Jurkat, Clone E6-1 (cell line): ENCODE results near the gene NPHP4.

Experiments
- DNase-seq: peaks from one replicate; pipeline ENCODE4 v3.0.0-alpha.2; 2011; ENCODE audit warnings: low read depth, low spot score
- H3K4me3 ChIP-seq: 2 replicates; pipeline ENCODE4 v1.5.1; 2011; ENCODE audit warnings: mild to moderate bottlenecking, low read length, control low read depth, moderate library complexity

The NPHP4 gene

GRCh38 chr1:5835179-5835562, 157.1 kb downstream of the NPHP4 start:
- no peak overlapping the region for H3K4me3 ChIP-seq
- DNase-seq, result no peak

GRCh38 chr1:5834477-5835178, 157.6 kb downstream of the NPHP4 start:
- no peak overlapping the region for H3K4me3 ChIP-seq
- DNase-seq, result no peak

DNA sequence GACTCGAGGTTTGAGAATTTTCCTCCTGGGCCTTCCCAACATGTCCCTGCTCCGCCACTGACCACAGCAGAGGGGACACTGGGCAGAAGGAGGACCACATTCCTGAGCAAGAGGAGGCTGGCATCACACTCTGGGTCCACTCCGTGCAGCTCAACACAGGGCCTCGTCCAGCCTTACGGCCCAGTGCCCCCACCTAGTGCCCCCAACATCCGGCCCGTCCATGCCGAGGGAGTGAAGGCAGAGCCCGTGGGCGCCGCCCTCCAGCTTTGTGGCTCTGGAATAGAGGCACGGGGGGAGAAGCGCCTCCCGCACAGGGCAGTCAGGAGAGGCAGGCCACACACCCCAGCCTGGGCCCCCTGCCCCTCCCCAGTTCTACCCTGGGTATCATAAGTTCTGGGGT, 158.3 kb downstream of the NPHP4 start:
- H3K4me3 ChIP-seq, result no peak overlapping the region
- no peak for DNase-seq

DNA sequence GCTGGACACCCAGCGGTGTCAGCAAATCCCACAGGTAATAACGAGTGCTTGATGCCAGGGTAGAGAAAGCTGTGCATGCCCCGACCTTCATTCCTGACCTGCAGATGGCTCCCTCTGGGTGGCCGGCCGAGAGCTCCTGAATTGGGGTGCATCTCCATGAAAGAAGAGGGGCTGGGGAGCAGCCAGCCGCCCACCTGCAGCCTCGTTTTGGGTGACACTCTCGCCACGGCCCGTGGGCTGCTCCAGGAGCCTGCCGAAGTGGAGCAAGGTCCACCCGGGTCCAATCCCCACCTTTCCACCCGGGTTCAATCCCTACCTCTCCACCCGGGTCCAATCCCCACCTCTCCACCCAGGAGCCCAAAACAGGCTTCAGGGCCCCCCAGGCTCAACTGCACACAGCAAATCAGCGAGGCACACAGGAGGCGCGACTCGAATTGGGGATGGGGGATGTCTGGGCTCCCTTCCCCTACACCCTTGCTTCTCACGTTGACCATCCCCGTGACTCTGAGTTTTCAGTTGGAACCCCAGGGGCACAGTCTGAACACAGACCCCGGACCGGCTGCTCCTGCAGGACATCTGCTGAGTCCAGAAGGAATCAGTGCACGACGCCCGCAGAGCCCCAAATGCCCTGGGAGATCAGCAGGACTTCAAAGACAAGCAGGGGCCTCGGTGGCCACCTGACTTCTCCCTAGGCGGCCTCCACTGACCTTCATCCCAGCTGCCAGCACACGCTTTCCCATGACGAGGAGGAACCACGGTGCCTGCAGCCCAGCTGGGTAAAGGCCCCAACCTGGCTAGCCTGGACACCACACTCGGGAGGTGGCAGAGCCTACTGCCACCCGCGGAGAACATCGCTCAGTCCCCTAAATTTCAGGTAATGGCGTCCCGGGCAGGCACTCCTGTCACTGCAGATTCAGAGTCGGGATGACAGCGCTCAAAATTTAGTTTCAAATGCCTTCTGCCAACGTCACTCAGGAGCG, 159.0 kb downstream of the NPHP4 start:
- no peak for DNase-seq
- no peak overlapping the region for H3K4me3 ChIP-seq

GRCh38 chr1:5831600-5832335, 160.5 kb downstream of the NPHP4 start:
- DNase-seq, result no peak
- no peak overlapping the region for H3K4me3 ChIP-seq

DNA sequence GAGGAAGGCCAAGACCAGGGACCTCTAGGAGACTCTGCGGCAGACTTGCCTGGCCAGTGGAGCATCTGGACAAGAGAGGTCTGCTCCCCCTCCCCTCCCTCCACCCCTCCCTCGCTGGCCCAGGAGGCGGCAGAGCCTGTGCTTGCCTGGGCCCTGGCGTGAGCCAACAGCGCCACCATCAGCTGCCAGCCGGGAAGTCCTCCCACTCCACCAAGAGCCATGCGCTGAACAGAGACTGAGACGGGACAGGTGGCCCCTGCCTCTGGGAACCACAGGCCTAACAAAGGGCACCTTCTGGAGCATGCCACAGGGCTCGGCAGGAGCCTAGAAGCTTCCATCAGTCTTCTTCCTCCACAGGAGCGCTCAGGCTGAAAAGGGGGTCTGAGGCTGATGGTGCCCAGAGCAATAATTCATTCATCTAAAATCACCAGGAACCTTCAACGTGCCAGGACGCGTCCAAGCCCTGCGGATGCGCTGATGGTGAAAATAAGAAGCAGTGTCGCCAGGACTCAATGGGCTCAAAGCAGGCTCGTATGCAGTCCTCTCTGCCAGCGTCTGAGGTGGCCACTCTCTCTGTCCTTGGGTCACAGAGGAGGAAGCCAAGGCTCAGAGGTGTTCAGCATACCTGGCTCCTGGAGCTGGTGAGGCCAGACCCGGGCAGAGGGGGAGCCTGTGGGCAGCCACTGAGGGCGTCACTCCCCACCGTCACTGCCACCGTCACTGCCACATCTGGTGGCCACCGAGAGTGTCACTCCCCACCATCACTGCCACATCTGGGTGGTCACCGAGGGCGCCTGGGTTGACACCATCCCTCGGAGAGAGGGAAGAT, 161.2 kb downstream of the NPHP4 start:
- H3K4me3 ChIP-seq, result no peak overlapping the region
- DNase-seq, result no peak

- DNase-seq, result no peak
- no peak overlapping the region for H3K4me3 ChIP-seq
Observed at GRCh38 chr1:5829414-5829813, 162.8 kb downstream of the NPHP4 start.

- H3K4me3 ChIP-seq, result no peak overlapping the region
- DNase-seq, result no peak
Observed at GRCh38 chr1:5828308-5828935, 163.8 kb downstream of the NPHP4 start.

- no peak overlapping the region for H3K4me3 ChIP-seq
- DNase-seq, result no peak
Observed at GRCh38 chr1:5827516-5827915, 164.7 kb downstream of the NPHP4 start.

DNA sequence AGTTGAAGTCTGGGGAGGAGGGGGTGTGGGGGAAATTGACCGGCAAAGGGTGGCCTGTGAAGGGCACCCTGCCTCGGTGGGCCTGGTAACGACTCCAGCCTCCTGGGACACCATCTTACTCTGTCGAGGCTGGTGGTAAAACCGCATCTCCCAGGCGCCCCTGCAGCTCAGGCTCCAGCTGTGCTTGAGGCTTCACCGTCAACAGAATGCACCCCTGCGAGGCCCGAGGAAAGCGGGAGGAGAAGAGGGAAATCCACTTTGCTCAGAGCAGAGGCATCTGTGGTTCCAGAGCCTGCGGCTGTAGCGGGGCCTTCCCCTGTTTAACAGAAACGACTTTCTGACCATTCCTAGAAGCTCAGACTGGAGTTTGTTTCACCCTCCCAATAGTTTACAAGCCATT, 165.6 kb downstream of the NPHP4 start:
- no peak overlapping the region for H3K4me3 ChIP-seq
- DNase-seq, result no peak

DNA sequence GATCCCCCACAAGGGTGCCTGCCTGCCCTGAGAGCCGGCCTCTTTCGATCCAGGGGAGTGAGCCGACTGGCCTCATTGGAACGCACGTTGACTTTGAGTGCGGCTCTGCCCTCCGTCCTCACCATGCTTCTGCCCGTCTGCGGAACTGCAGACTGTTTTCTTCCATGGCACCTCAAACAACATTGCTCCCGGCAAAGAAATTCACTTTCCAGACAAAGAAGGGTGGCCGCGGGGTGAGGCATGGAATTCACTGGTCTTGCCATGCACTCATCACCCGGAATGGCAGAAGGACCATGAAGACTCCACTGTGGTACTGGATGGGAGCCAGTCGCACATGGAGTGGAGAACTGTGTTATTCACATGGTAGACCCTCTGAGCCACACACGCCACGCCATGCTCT, 169.5 kb downstream of the NPHP4 start:
- no peak for DNase-seq
- H3K4me3 ChIP-seq, result no peak overlapping the region

GRCh38 chr1:5822266-5822665, 170.0 kb downstream of the NPHP4 start:
- DNase-seq, result no peak
- no peak overlapping the region for H3K4me3 ChIP-seq

- no peak overlapping the region for H3K4me3 ChIP-seq
- DNase-seq, result no peak
Observed at GRCh38 chr1:5821540-5822176, 170.6 kb downstream of the NPHP4 start.

GRCh38 chr1:5820026-5820421, 172.2 kb downstream of the NPHP4 start:
- no peak overlapping the region for H3K4me3 ChIP-seq
- DNase-seq, result no peak

DNA sequence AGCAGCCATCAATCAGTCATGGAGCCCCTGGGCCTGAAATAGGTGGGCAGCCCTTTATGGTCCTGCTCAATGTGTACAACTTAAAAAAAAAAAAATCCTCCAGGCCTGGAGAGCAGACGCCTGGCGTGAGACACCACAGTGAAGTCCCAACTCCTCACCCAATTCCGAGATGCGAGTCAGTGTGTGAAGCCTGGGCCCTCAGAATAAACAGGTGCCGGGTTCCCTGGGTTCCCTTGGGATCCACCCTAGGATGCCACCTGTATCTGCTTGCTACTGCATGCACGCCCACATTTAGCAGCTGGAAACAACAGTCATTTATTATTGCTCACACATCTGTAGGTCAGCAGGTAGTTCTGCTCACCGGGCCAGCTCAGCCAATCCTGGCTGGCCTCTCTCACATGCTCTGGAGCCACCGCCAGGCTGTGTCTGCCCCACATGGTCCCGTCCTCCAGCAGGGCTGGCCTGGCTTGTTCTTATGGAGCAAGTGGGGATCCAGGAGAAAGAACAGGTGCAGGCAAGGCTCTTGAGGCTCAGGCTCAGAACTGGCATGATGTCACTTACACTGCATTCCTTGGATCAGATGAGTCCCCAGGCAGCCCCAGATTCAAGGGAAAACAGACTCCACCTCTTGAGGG, 172.7 kb downstream of the NPHP4 start:
- no peak overlapping the region for H3K4me3 ChIP-seq
- DNase-seq, result no peak

- no peak for DNase-seq
- H3K4me3 ChIP-seq, result no peak overlapping the region
Observed at GRCh38 chr1:5818755-5819154, 173.5 kb downstream of the NPHP4 start.

DNA sequence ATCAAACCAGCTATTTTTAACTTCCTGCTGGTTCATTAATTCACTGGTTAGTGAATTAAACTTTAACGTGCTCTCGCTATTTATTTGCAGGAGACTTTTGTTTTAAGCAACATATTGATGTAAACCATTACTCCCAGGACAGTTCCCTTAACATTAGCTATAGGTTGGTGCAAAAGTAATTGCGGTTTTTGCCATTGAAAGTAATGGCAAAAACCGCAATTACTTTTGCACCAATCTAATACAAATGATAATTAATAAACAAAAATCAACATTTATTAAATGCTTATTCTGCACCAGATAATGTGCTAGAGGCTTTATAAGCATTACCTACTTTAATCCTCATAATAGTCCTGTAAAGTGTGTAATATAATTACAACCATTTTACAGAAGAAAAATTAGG, 176.5 kb downstream of the NPHP4 start:
- DNase-seq, result no peak
- H3K4me3 ChIP-seq, result no peak overlapping the region

- H3K4me3 ChIP-seq, result no peak overlapping the region
- no peak for DNase-seq
Observed at GRCh38 chr1:5815211-5815610, 177.0 kb downstream of the NPHP4 start.
